IMR-90 (cell line): ENCODE results near the gene CAV2. TPM values are rescaled to one million over a fixed set of nuclear protein-coding genes. Genes with fewer than 3 reads are reported as not detected.

Source experiments
- ATAC-seq: fragments of 200-7000 bp; cut with Tn5 transposase; 2 replicates; pipeline ENCODE4 v1.9.1; 2020; ENCODE audit warnings: low read depth, mild to moderate bottlenecking, moderate library complexity
- BruUV-seq: library from RNA; stranded (reverse); fragments of 400-500 nt; replicated peaks from 2 replicates; lab custom pipeline; 2021; lab: Mats Ljungman, UMichigan
- CTCF ChIA-PET: fragments of 300-600 bp; formaldehyde crosslinking; extraction: SDS; loops from one replicate; lab custom pipeline; 2021; ENCODE audit warnings: antibody characterized with exemption; lab: Yijun Ruan, JAX
- POLR2A ChIA-PET: fragments of 300-600 bp; sonication (Branson Sonifier 250); formaldehyde crosslinking; loops from one replicate; lab custom pipeline; 2022; ENCODE audit warnings: antibody characterized with exemption; ENCODE audit not compliant: unreplicated experiment; lab: Charles Lee
- DNase-seq: peaks from one replicate; pipeline ENCODE4 v3.0.0; 2013
- H2AFZ ChIP-seq: replicated peaks from 2 replicates; pipeline ENCODE3; 2013; ENCODE audit warnings: low read length, mild to moderate bottlenecking; ENCODE audit not compliant: poor library complexity
- H2AK5ac ChIP-seq: 2 replicates; pipeline ENCODE4 v1.6.1; 2013; ENCODE audit warnings: low read depth, low read length, inconsistent platforms
- H2AK9ac ChIP-seq: replicated peaks from 2 replicates; pipeline ENCODE3; 2013; ENCODE audit warnings: mild to moderate bottlenecking, low read depth, low read length, moderate library complexity; ENCODE audit not compliant: poor library complexity
- H2BK120ac ChIP-seq: 2 replicates; pipeline ENCODE4 v1.6.1; 2013; ENCODE audit warnings: low read depth, low read length, inconsistent platforms
- H2BK15ac ChIP-seq: 3 replicates; pipeline ENCODE4 v1.6.1; 2013; ENCODE audit warnings: low read depth, low read length, inconsistent platforms
- H2BK20ac ChIP-seq: 2 replicates; pipeline ENCODE4 v1.6.1; 2013; ENCODE audit warnings: low read depth, mild to moderate bottlenecking, inconsistent platforms, low read length, moderate library complexity
- H2BK5ac ChIP-seq: 2 replicates; pipeline ENCODE4 v1.6.1; 2013; ENCODE audit warnings: mild to moderate bottlenecking, low read depth, low read length, inconsistent platforms; ENCODE audit not compliant: poor library complexity, severe bottlenecking
- H3K14ac ChIP-seq: replicated peaks from 2 replicates; pipeline ENCODE4 v1.6.1; 2013; ENCODE audit warnings: low read depth, low read length, inconsistent platforms
- H3K18ac ChIP-seq: 2 replicates; pipeline ENCODE4 v1.6.1; 2013; ENCODE audit warnings: low read depth, low read length, control low read depth
- H3K23ac ChIP-seq: 2 replicates; pipeline ENCODE4 v1.6.1; 2013; ENCODE audit warnings: low read depth, low read length, inconsistent platforms
- H3K27ac ChIP-seq: 2 replicates; pipeline ENCODE4 v1.5.1; 2013; ENCODE audit warnings: mild to moderate bottlenecking, control low read depth, low read length; ENCODE audit not compliant: insufficient read depth
- H3K27me3 ChIP-seq: 2 replicates; pipeline ENCODE4 v1.6.1; 2013; ENCODE audit warnings: low read length; ENCODE audit not compliant: control insufficient read depth, insufficient read depth
- H3K36me3 ChIP-seq: 2 replicates; pipeline ENCODE4 v1.6.1; 2013; ENCODE audit warnings: low read length, mixed read lengths; ENCODE audit not compliant: control insufficient read depth, insufficient read depth
- H3K4ac ChIP-seq: 2 replicates; pipeline ENCODE4 v1.6.1; 2013; ENCODE audit warnings: low read depth, low read length, inconsistent platforms
- H3K4me1 ChIP-seq: 2 replicates; pipeline ENCODE4 v1.6.1; 2013; ENCODE audit warnings: low read length, mixed read lengths; ENCODE audit not compliant: control insufficient read depth, insufficient read depth
- H3K4me2 ChIP-seq: 2 replicates; pipeline ENCODE4 v1.6.1; 2013; ENCODE audit warnings: low read depth, mild to moderate bottlenecking, control low read depth, low read length, moderate library complexity
- H3K4me3 ChIP-seq: 2 replicates; pipeline ENCODE4 v1.5.1; 2013; ENCODE audit warnings: low read depth, mild to moderate bottlenecking, control low read depth, low read length, moderate library complexity; ENCODE audit not compliant: insufficient read depth
- H3K56ac ChIP-seq: 2 replicates; pipeline ENCODE4 v1.6.1; 2013; ENCODE audit warnings: low read length, inconsistent platforms; ENCODE audit not compliant: insufficient read depth; ENCODE audit errors: extremely low read depth
- H3K79me1 ChIP-seq, 2 experiments: 2 replicates each; pipeline ENCODE4 v1.6.1; 2013; ENCODE audit warnings: low read length in 2 of 2, inconsistent platforms in 1 of 2, low read depth in 1 of 2
- H3K9ac ChIP-seq: 2 replicates; pipeline ENCODE4 v1.6.1; 2013; ENCODE audit warnings: low read depth, low read length, control low read depth
- H3K9me1 ChIP-seq: 2 replicates; pipeline ENCODE4 v1.6.1; 2013; ENCODE audit warnings: low read length, inconsistent platforms; ENCODE audit not compliant: insufficient read depth
- H3K9me3 ChIP-seq: 2 replicates; pipeline ENCODE4 v1.6.1; 2013; ENCODE audit warnings: low read length; ENCODE audit not compliant: control insufficient read depth, insufficient read depth
- H4K20me1 ChIP-seq: 2 replicates; pipeline ENCODE4 v1.6.1; 2013; ENCODE audit warnings: low read length, inconsistent platforms; ENCODE audit not compliant: insufficient read depth
- H4K5ac ChIP-seq: 2 replicates; pipeline ENCODE4 v1.6.1; 2013; ENCODE audit warnings: mild to moderate bottlenecking, low read depth, low read length, control low read depth
- H4K8ac ChIP-seq, 2 experiments: 2 replicates each; pipeline ENCODE4 v1.6.1; 2013; ENCODE audit warnings: low read depth in 2 of 2, low read length in 2 of 2, control low read depth in 1 of 2, inconsistent platforms in 1 of 2
- H4K91ac ChIP-seq: 2 replicates; pipeline ENCODE4 v1.6.1; 2013; ENCODE audit warnings: low read depth, low read length, inconsistent platforms; ENCODE audit not compliant: insufficient read depth
- BHLHE40 ChIP-seq: fragments of 150-350 bp; IDR thresholded peaks from 2 replicates; pipeline ENCODE4 v1.6.1; 2016; ENCODE audit warnings: mild to moderate bottlenecking, low read depth, low read length
- CEBPB ChIP-seq: IDR thresholded peaks from 2 replicates; pipeline ENCODE4 v1.6.1; 2012; ENCODE audit warnings: low read depth, low read length, improper control_type of control experiment
- CHD1 ChIP-seq: IDR thresholded peaks from 2 replicates; pipeline ENCODE4 v1.6.1; 2012; ENCODE audit warnings: low read depth, low read length, improper control_type of control experiment
- CTCF ChIP-seq: conservative IDR thresholded peaks from 2 replicates; pipeline ENCODE4 v1.5.1; 2012; ENCODE audit warnings: mild to moderate bottlenecking, low read depth, low read length, improper control_type of control experiment
- ELK1 ChIP-seq: fragments of 150-350 bp; IDR thresholded peaks from 2 replicates; pipeline ENCODE4 v1.6.1; 2016; ENCODE audit warnings: low read depth, mild to moderate bottlenecking, low read length, moderate library complexity, borderline replicate concordance
- FOS ChIP-seq: fragments of 150-350 bp; IDR thresholded peaks from 2 replicates; pipeline ENCODE4 v1.6.1; 2016; ENCODE audit warnings: low read depth, low read length
- MAFK ChIP-seq: IDR thresholded peaks from 2 replicates; pipeline ENCODE4 v1.6.1; 2012; ENCODE audit warnings: low read depth, low read length, improper control_type of control experiment
- MAZ ChIP-seq: IDR thresholded peaks from 2 replicates; pipeline ENCODE4 v1.6.1; 2012; ENCODE audit warnings: low read depth, mild to moderate bottlenecking, low read length, improper control_type of control experiment, moderate library complexity, borderline replicate concordance
- MXI1 ChIP-seq: IDR thresholded peaks from 2 replicates; pipeline ENCODE4 v1.6.1; 2012; ENCODE audit warnings: low read depth, mild to moderate bottlenecking, low read length, moderate library complexity, borderline replicate concordance
- NFE2L2 ChIP-seq: fragments of 150-350 bp; IDR thresholded peaks from 2 replicates; pipeline ENCODE4 v1.6.1; 2016; ENCODE audit warnings: low read depth, mild to moderate bottlenecking, low read length
- POLR2A ChIP-seq: IDR thresholded peaks from 2 replicates; pipeline ENCODE4 v1.6.1; 2012; ENCODE audit warnings: mild to moderate bottlenecking, low read depth, low read length
- RAD21 ChIP-seq: IDR thresholded peaks from 2 replicates; pipeline ENCODE4 v1.6.1; 2012; ENCODE audit warnings: low read length, improper control_type of control experiment
- RCOR1 ChIP-seq: IDR thresholded peaks from 2 replicates; pipeline ENCODE4 v1.6.1; 2012; ENCODE audit warnings: mild to moderate bottlenecking, low read length, improper control_type of control experiment; ENCODE audit not compliant: insufficient replicate concordance
- RFX5 ChIP-seq: IDR thresholded peaks from 2 replicates; pipeline ENCODE4 v1.8.0; 2012; ENCODE audit warnings: low read depth, mild to moderate bottlenecking, low read length, moderate library complexity
- SMC3 ChIP-seq: fragments of 150-350 bp; IDR thresholded peaks from 2 replicates; pipeline ENCODE4 v1.6.1; 2016; ENCODE audit warnings: low read depth, mild to moderate bottlenecking, antibody characterized with exemption, low read length, moderate library complexity
- USF2 ChIP-seq: fragments of 150-350 bp; IDR thresholded peaks from 2 replicates; pipeline ENCODE4 v1.6.1; 2017; ENCODE audit warnings: mild to moderate bottlenecking, antibody characterized with exemption, low read length, low read depth
- WGBS, 2 experiments: methylation state at CpG; one replicate each; pipeline versions ENCODE4 v1.1.5 to v1.1.7; 2013; ENCODE audit warnings: missing lambda C conversion rate in 2 of 2; ENCODE audit not compliant: insufficient read length in 1 of 2; ENCODE audit errors: extremely low coverage in 2 of 2; 5-methylcytosine and 5-hydroxymethylcytosine counted together
- dilution Hi-C: fragments of 300-500 bp; cut with HindIII; formaldehyde crosslinking; loops from one replicate; pipeline ENCODE4 v1.14.3; 2018; ENCODE audit warnings: low sequenced_read_pairs; ENCODE audit not compliant: unreplicated experiment
- in situ Hi-C: fragments of 300-500 bp; cut with MboI; formaldehyde crosslinking; loops from 3 replicates; pipeline ENCODE4 v1.14.3; 2019; ENCODE audit warnings: low sequenced_read_pairs, inconsistent platforms, mixed read lengths
- intact Hi-C: fragments of 100-400 bp; cut with micrococcal nuclease; formaldehyde crosslinking; loops from 2 replicates; pipeline ENCODE4 v1.10.0; 2022
- polyA plus RNA-seq, 3 experiments: library from polyadenylated mRNA; depleted of rRNA; stranded (reverse); fragments of >200 nt; gene quantifications; 2 replicates each; pipeline ENCODE4 v1.2.3, GENCODE V29; 2012; ENCODE audit warnings: low replicate concordance in 1 of 3
- total RNA-seq: library from RNA; depleted of rRNA; stranded (reverse); fragments of >200 nt; gene quantifications from 2 replicates; pipeline ENCODE4 v1.2.3, GENCODE V29; 2012

The CAV2 gene
- total and polyA plus RNA-seq, 2 of the 4 experiments (the other 2 are of a cell fraction), result 199 to 265 TPM

GRCh38 chr7:116538138-116538537 is 38.6 kb downstream of the CAV2 start:
- dilution Hi-C loops, result no loop called here
- H4K20me1 ChIP-seq, result peaks cover 50% of the 10 kb centered on the region; the same call in 1 of the 2 replicates
- H3K36me3 ChIP-seq, result peaks cover 35% of the 10 kb centered on the region

More at GRCh38 chr7:116538138-116538537, 38.6 kb downstream of the CAV2 start:
- peaks cover 27 to 68% of the 10 kb centered on the region in 2 experiments for H3K79me1 ChIP-seq
- H3K9me3 ChIP-seq, result no peaks in the 10 kb centered on the region
- no peak overlapping the region for H3K4me2 ChIP-seq
- intact Hi-C loops, result no loop called here
- peaks cover 29% of the 10 kb centered on the region for H3K4me1 ChIP-seq
- POLR2A ChIA-PET, result no interaction called here
- no peak overlapping the region for H3K4ac ChIP-seq
- no peaks in the 10 kb centered on the region for H3K27me3 ChIP-seq
- H2AK5ac ChIP-seq, result no peak overlapping the region
- no peak overlapping the region for H3K18ac ChIP-seq
- DNase-seq, result no peak
- peaks cover 35% of the 10 kb centered on the region for H3K9me1 ChIP-seq
- H3K9ac ChIP-seq, result no peak overlapping the region
- BruUV-seq, result no TSS peak
- H2BK15ac ChIP-seq, result no peak overlapping the region
- H2AFZ ChIP-seq, result no peak overlapping the region
- H3K23ac ChIP-seq, result no peak overlapping the region
- H3K4me3 ChIP-seq, result no peak overlapping the region
- no CpG with 5 or more reads among the region's 2 CpGs for WGBS, 2 experiments
- no peak overlapping the region for H2BK5ac ChIP-seq
- no peak overlapping the region for H4K91ac ChIP-seq
- H2BK20ac ChIP-seq, result no peak overlapping the region
- ATAC-seq, result no peak
- no peak overlapping the region for H2AK9ac ChIP-seq
- H3K14ac ChIP-seq, result no peak overlapping the region
- no peak overlapping the region for H2BK120ac ChIP-seq
- no peak overlapping the region for H4K8ac ChIP-seq
- no peak overlapping the region; the same call in 1 of the 2 replicates for H3K27ac ChIP-seq
- CTCF ChIA-PET, result interaction anchor here (0.5 kb wide), 1 partner anchor 9 kb away, joined by 3 read pairs; no protein-coding TSS in a partner anchor
- no peak overlapping the region for H4K5ac ChIP-seq
- in situ Hi-C loops, result loop anchor here (10.0 kb wide), 1 partner anchor 47 kb away; no protein-coding TSS in a partner anchor
- TF ChIP-seq FOS (no peak), CEBPB (no peak), POLR2A (no peak), MAZ (no peak), CTCF (no peak), RFX5 (no peak), BHLHE40 (no peak), CHD1 (no peak), MXI1 (no peak), RAD21 (no peak), USF2 (no peak), RCOR1 (no peak), SMC3 (no peak), NFE2L2 (no peak), ELK1 (no peak), MAFK (no peak)
- no peak overlapping the region for H3K56ac ChIP-seq
